Inferior parietal cortex (tissue), 1 donor: Measurements from ENCODE around the gene MFSD1.

Source experiments
- DNase-seq: peaks from one replicate; pipeline ENCODE4 v3.0.0-alpha.2; 2016; ENCODE audit errors: extremely low spot score

MFSD1 gene

GRCh38 chr3:158810823-158811724 is 9.2 kb downstream of the MFSD1 start:
- no peak for DNase-seq

GRCh38 chr3:158819282-158819681 is 17.4 kb downstream of the MFSD1 start:
- no peak for DNase-seq

- no peak for DNase-seq
Observed at GRCh38 chr3:158820521-158820920, 18.7 kb downstream of the MFSD1 start.

GRCh38 chr3:158821847-158822246 is 20.0 kb downstream of the MFSD1 start:
- DNase-seq: no peak

- DNase-seq: no peak
Observed at GRCh38 chr3:158823426-158823825, 21.6 kb downstream of the MFSD1 start.

- DNase-seq: no peak
Observed at GRCh38 chr3:158827773-158828172, 25.9 kb downstream of the MFSD1 start.

GRCh38 chr3:158830391-158830790 is 28.5 kb downstream of the MFSD1 start:
- DNase-seq: no peak

- DNase-seq: no peak
Observed at GRCh38 chr3:158831861-158832260, 30.0 kb downstream of the MFSD1 start.

- DNase-seq: no peak
Observed at GRCh38 chr3:158835631-158836030, 33.8 kb downstream of the MFSD1 start.

GRCh38 chr3:158836312-158836711 is 34.5 kb downstream of the MFSD1 start:
- no peak for DNase-seq

- no peak for DNase-seq
Observed at GRCh38 chr3:158837240-158837639, 35.4 kb downstream of the MFSD1 start.

- DNase-seq: no peak
Observed at GRCh38 chr3:158839966-158840365, 38.1 kb downstream of the MFSD1 start.

GRCh38 chr3:158841387-158841786 is 39.5 kb downstream of the MFSD1 start:
- DNase-seq: no peak

GRCh38 chr3:158842976-158843375 is 41.1 kb downstream of the MFSD1 start:
- DNase-seq: no peak

GRCh38 chr3:158845765-158846350 is 44.0 kb downstream of the MFSD1 start:
- peak; percentile 50 for DNase-seq

GRCh38 chr3:158846803-158847451 is 45.1 kb downstream of the MFSD1 start:
- no peak for DNase-seq

- DNase-seq: no peak
Observed at GRCh38 chr3:158847452-158847821, 45.6 kb downstream of the MFSD1 start.

GRCh38 chr3:158847885-158848284 is 46.0 kb downstream of the MFSD1 start:
- DNase-seq: no peak

- DNase-seq: no peak
Observed at GRCh38 chr3:158849757-158850156, 47.9 kb downstream of the MFSD1 start.

GRCh38 chr3:158859362-158859761 is 57.5 kb downstream of the MFSD1 start:
- DNase-seq: no peak

GRCh38 chr3:158863247-158863646 is 61.4 kb downstream of the MFSD1 start:
- DNase-seq: no peak

- DNase-seq: no peak
Observed at GRCh38 chr3:158864492-158864891, 62.6 kb downstream of the MFSD1 start.

GRCh38 chr3:158875700-158876099 is 73.8 kb downstream of the MFSD1 start:
- no peak for DNase-seq
